PC-3 (cell line): Measurements from ENCODE around the gene NSA2. TPM values are rescaled to one million over a fixed set of nuclear protein-coding genes. Genes with fewer than 3 reads are reported as not detected.
A peak's percentile ranks its signal among the peaks of the same experiment; 100 is the strongest.

ENCODE experiments used
- ATAC-seq: fragments of 200-7000 bp; cut with Tn5 transposase; 2 replicates; pipeline ENCODE4 v1.9.1; 2020; ENCODE audit warnings: mild to moderate bottlenecking, moderate library complexity
- BruUV-seq: library from RNA; stranded (reverse); fragments of 400-500 nt; replicated peaks from 2 replicates; lab custom pipeline; 2021; lab: Mats Ljungman, UMichigan
- CTCF ChIA-PET: fragments of 300-600 bp; sonication (Branson Sonifier 250); formaldehyde crosslinking; loops from one replicate; lab custom pipeline; 2022; ENCODE audit warnings: antibody characterized with exemption; lab: Charles Lee
- POLR2A ChIA-PET: fragments of 300-600 bp; sonication (Branson Sonifier 250); formaldehyde crosslinking; loops from one replicate; lab custom pipeline; 2022; ENCODE audit warnings: antibody characterized with exemption; ENCODE audit not compliant: unreplicated experiment; lab: Charles Lee
- DNase-seq: peaks from one replicate; pipeline ENCODE4 v3.0.0-alpha.2; 2015
- H2AFZ ChIP-seq: fragments of 300-600 bp; sonication (generic); 2 replicates; pipeline ENCODE4 v1.6.0; 2016; ENCODE audit warnings: antibody characterized with exemption, low read length
- H3F3A ChIP-seq: fragments of 300-600 bp; sonication (generic); one replicate; pipeline ENCODE4 v1.6.0; 2017; ENCODE audit warnings: antibody characterized with exemption, low read length, control low read depth, mild to moderate bottlenecking; ENCODE audit not compliant: unreplicated experiment
- H3K27ac ChIP-seq: fragments of 300-600 bp; sonication (generic); 2 replicates; pipeline ENCODE4 v1.5.1; 2016; ENCODE audit warnings: mild to moderate bottlenecking, low read length
- H3K27me3 ChIP-seq: fragments of 300-600 bp; sonication (generic); 2 replicates; pipeline ENCODE4 v1.6.1; 2016; ENCODE audit warnings: low read length, mixed read lengths
- H3K36me3 ChIP-seq: fragments of 300-600 bp; sonication (generic); 2 replicates; pipeline ENCODE4 v1.6.1; 2016; ENCODE audit warnings: low read depth, mixed run types, low read length, mixed read lengths
- H3K4me1 ChIP-seq: fragments of 300-600 bp; sonication (generic); 2 replicates; pipeline ENCODE4 v1.5.1; 2016; ENCODE audit warnings: low read length; ENCODE audit not compliant: insufficient read depth
- H3K4me2 ChIP-seq: fragments of 300-600 bp; sonication (generic); 2 replicates; pipeline ENCODE4 v1.6.0; 2016; ENCODE audit warnings: low read length
- H3K4me3 ChIP-seq: fragments of 300-600 bp; sonication (generic); 2 replicates; pipeline ENCODE4 v1.5.1; 2016; ENCODE audit warnings: mild to moderate bottlenecking, low read length, mixed read lengths
- H3K79me2 ChIP-seq: fragments of 300-600 bp; sonication (generic); 2 replicates; pipeline ENCODE4 v1.6.1; 2017; ENCODE audit warnings: low read length, mixed read lengths
- H3K9ac ChIP-seq: fragments of 300-600 bp; sonication (generic); 2 replicates; pipeline ENCODE4 v1.6.0; 2016; ENCODE audit warnings: mild to moderate bottlenecking, low read length
- H3K9me2 ChIP-seq: fragments of 300-600 bp; sonication (generic); replicated peaks from 2 replicates; pipeline ENCODE4 v1.6.1; 2016; ENCODE audit warnings: mixed run types, low read length, mixed read lengths
- H3K9me3 ChIP-seq: fragments of 300-600 bp; sonication (generic); 2 replicates; pipeline ENCODE4 v1.6.1; 2016; ENCODE audit warnings: low read length, mixed read lengths
- H4K20me1 ChIP-seq: fragments of 300-600 bp; sonication (generic); 2 replicates; pipeline ENCODE4 v1.6.1; 2016; ENCODE audit warnings: low read length, mixed read lengths
- CTCF ChIP-seq: fragments of 300-600 bp; sonication (generic); conservative IDR thresholded peaks from 2 replicates; pipeline ENCODE4 v1.5.1; 2017; ENCODE audit warnings: antibody characterized with exemption, low read depth, mild to moderate bottlenecking, low read length
- EZH2 ChIP-seq: fragments of 300-600 bp; sonication (generic); IDR thresholded peaks from one replicate; pipeline ENCODE4 v1.6.1; 2017; ENCODE audit warnings: antibody characterized with exemption, mild to moderate bottlenecking, low read length; ENCODE audit not compliant: unreplicated experiment
- EZH2phosphoT487 ChIP-seq: fragments of 300-600 bp; sonication (generic); IDR thresholded peaks from 2 replicates; pipeline ENCODE4 v1.6.1; 2018; ENCODE audit warnings: mild to moderate bottlenecking, antibody characterized with exemption, low read length, borderline replicate concordance
- intact Hi-C: fragments of 100-400 bp; cut with micrococcal nuclease; formaldehyde crosslinking; loops from 2 replicates; pipeline ENCODE4 v1.9.0; 2023
- total RNA-seq: library from RNA; depleted of rRNA; stranded (reverse); fragments of >200 nt; gene quantifications from 2 replicates; pipeline ENCODE4 v1.2.3, GENCODE V29; 2014

NSA2 gene
- total RNA-seq, 1 experiment from 2014 or later: 51.5 TPM

GRCh38 chr5:74816875-74817274, 49.8 kb downstream of the NSA2 start:
- ATAC-seq (peak; percentile 29; the same call in 1 of the 2 replicates), DNase-seq (no peak)
- H3F3A ChIP-seq: no peaks in the 10 kb centered on the region
- no peak overlapping the region for H2AFZ ChIP-seq
- H3K4me3 ChIP-seq: no peak overlapping the region
- no peaks in the 10 kb centered on the region for H3K36me3 ChIP-seq
- TF ChIP-seq EZH2phosphoT487 (no peak), EZH2 (no peak), CTCF (no peak)
- no peaks in the 10 kb centered on the region for H3K79me2 ChIP-seq
- ChIA-PET POLR2A (interaction anchor here (0.7 kb wide), 1 partner anchor 259 kb away, joined by 4 read pairs; no protein-coding TSS in a partner anchor), CTCF (no interaction called here)
- peaks cover 11% of the 10 kb centered on the region; the same call in 1 of the 2 replicates for H3K4me1 ChIP-seq
- no TSS peak for BruUV-seq
- intact Hi-C loops: no loop called here
- H3K9me2 ChIP-seq: no peaks in the 10 kb centered on the region
- H3K9me3 ChIP-seq: no peaks in the 10 kb centered on the region
- H3K27me3 ChIP-seq: no peaks in the 10 kb centered on the region
- no peak overlapping the region for H3K27ac ChIP-seq
- H3K9ac ChIP-seq: no peak overlapping the region
- 0 out of 2 replicates have a peak overlapping the region, but pooled peaks have one; percentile 4 for H3K4me2 ChIP-seq
- no peaks in the 10 kb centered on the region for H4K20me1 ChIP-seq

GRCh38 chr5:74822288-74822687, 55.2 kb downstream of the NSA2 start:
- Histone ChIP-seq H3K4me1 (peaks cover 6% of the 10 kb centered on the region; the same call in 1 of the 2 replicates), H3K9me2 (no peaks in the 10 kb centered on the region), H3K9me3 (no peaks in the 10 kb centered on the region), H3K27ac (no peak overlapping the region), H2AFZ (no peak overlapping the region), H3K27me3 (no peaks in the 10 kb centered on the region), H3K4me3 (no peak overlapping the region), H3K36me3 (no peaks in the 10 kb centered on the region), H4K20me1 (no peaks in the 10 kb centered on the region), H3K79me2 (no peaks in the 10 kb centered on the region), H3F3A (no peaks in the 10 kb centered on the region), H3K4me2 (no peak overlapping the region), H3K9ac (no peak overlapping the region)
- CTCF ChIA-PET: no interaction called here
- TF ChIP-seq CTCF: no peak
- no peak for TF ChIP-seq EZH2
- TF ChIP-seq EZH2phosphoT487: no peak
- DNase-seq (peak; percentile 25), ATAC-seq (peak; percentile 35)
- intact Hi-C loops: no loop called here
- no TSS peak for BruUV-seq
- POLR2A ChIA-PET: interaction anchor here (0.6 kb wide), 1 partner anchor 106 kb away, joined by 8 read pairs; no protein-coding TSS in a partner anchor

- ATAC-seq (no peak), DNase-seq (no peak)
- H3K4me1 ChIP-seq: no peaks in the 10 kb centered on the region
- TF ChIP-seq EZH2phosphoT487 (no peak), EZH2 (no peak), CTCF (no peak)
- H3K27me3 ChIP-seq: no peaks in the 10 kb centered on the region
- BruUV-seq: no TSS peak
- no peak overlapping the region for H3K9ac ChIP-seq
- ChIA-PET POLR2A (no interaction called here), CTCF (no interaction called here)
- H3K79me2 ChIP-seq: no peaks in the 10 kb centered on the region
- H3K36me3 ChIP-seq: no peaks in the 10 kb centered on the region
- no peak overlapping the region for H3K4me2 ChIP-seq
- no peak overlapping the region for H3K27ac ChIP-seq
- no peaks in the 10 kb centered on the region for H3K9me3 ChIP-seq
- no peaks in the 10 kb centered on the region for H4K20me1 ChIP-seq
- H2AFZ ChIP-seq: no peak overlapping the region
- no peaks in the 10 kb centered on the region for H3F3A ChIP-seq
- intact Hi-C loops: no loop called here
- no peaks in the 10 kb centered on the region for H3K9me2 ChIP-seq
- H3K4me3 ChIP-seq: no peak overlapping the region
Measured at GRCh38 chr5:74829413-74829812, 62.4 kb downstream of the NSA2 start.
